Stromal cell of bone marrow (primary cell): ENCODE data around the gene HEATR3.

ENCODE experiments used
- DNase-seq: peaks from one replicate; pipeline ENCODE4 v3.0.0-alpha.2; 2012; ENCODE audit warnings: low read depth

Gene HEATR3

GRCh38 chr16:50058091-50058771 lies 7.5 kb upstream of the HEATR3 start:
- no peak for DNase-seq

- no peak for DNase-seq
Observed at GRCh38 chr16:50059111-50059510, 6.7 kb upstream of the HEATR3 start.

GRCh38 chr16:50059669-50060068 lies 6.1 kb upstream of the HEATR3 start:
- DNase-seq = no peak

GRCh38 chr16:50061326-50061725 lies 4.4 kb upstream of the HEATR3 start:
- no peak for DNase-seq

GRCh38 chr16:50065241-50065623 lies 538 bp upstream of the HEATR3 start:
- DNase-seq = no peak

- DNase-seq = no peak
Observed at GRCh38 chr16:50066482-50067289, 916 bp downstream of the HEATR3 start.

GRCh38 chr16:50067290-50067853 lies 1.6 kb downstream of the HEATR3 start:
- peak; percentile 28 for DNase-seq

- DNase-seq = no peak
Observed at GRCh38 chr16:50068550-50068949, 2.8 kb downstream of the HEATR3 start.

- no peak for DNase-seq
Observed at GRCh38 chr16:50069060-50069459, 3.3 kb downstream of the HEATR3 start.

- no peak for DNase-seq
Observed at GRCh38 chr16:50071075-50071671, 5.4 kb downstream of the HEATR3 start.

- no peak for DNase-seq
Observed at GRCh38 chr16:50072730-50073129, 7.0 kb downstream of the HEATR3 start.

GRCh38 chr16:50079397-50080140 lies 13.8 kb downstream of the HEATR3 start:
- no peak for DNase-seq

- no peak for DNase-seq
Observed at GRCh38 chr16:50081428-50082018, 15.8 kb downstream of the HEATR3 start.

- DNase-seq = no peak
Observed at GRCh38 chr16:50083996-50084395, 18.2 kb downstream of the HEATR3 start.

GRCh38 chr16:50086176-50086575 lies 20.4 kb downstream of the HEATR3 start:
- no peak for DNase-seq

GRCh38 chr16:50088302-50088701 lies 22.5 kb downstream of the HEATR3 start:
- DNase-seq = no peak

GRCh38 chr16:50092891-50093290 lies 27.1 kb downstream of the HEATR3 start:
- no peak for DNase-seq

- peak; percentile 17 for DNase-seq
Observed at GRCh38 chr16:50093607-50094539, 28.1 kb downstream of the HEATR3 start.

GRCh38 chr16:50096791-50097190 lies 31.0 kb downstream of the HEATR3 start:
- DNase-seq = peak; percentile 4

GRCh38 chr16:50099957-50100648 lies 34.3 kb downstream of the HEATR3 start:
- no peak for DNase-seq
